Stimulated activated naive B cell treated with anti-CD40 and anti-IgM and Interleukin-4, amounts not matched to agents 10 μg/mL and 1 μg/mL and 100 μg/mL, for 72 hours (primary cell): ENCODE results near the gene MPLKIP.
"Not testable (repeated sequence)": the region's sequence is repeated elsewhere in the genome, so short reads cannot be mapped to it uniquely, and the experiment has no call there.

ENCODE experiments used
- ATAC-seq, 2 donors: fragments of 150-1000 bp; cut with Tn5 transposase; replicated peaks; 2 replicates each; pipeline ENCODE4 v1.10.0; 2021; ENCODE audit warnings: moderate library complexity in 1 of 2
- DNase-seq: peaks from one replicate; pipeline ENCODE4 v3.0.0; 2021
- H3K27ac Mint-ChIP-seq: one replicate; pipeline ENCODE4 v1.8.0; 2022; ENCODE audit warnings: mild to moderate bottlenecking, mixed read lengths
- H3K27me3 Mint-ChIP-seq, 2 donors: one replicate each; pipeline ENCODE4 v1.8.0; 2022; ENCODE audit warnings: mixed read lengths in 2 of 2
- H3K36me3 Mint-ChIP-seq, 2 donors: one replicate each; pipeline ENCODE4 v1.8.0; 2022; ENCODE audit warnings: mixed read lengths in 2 of 2, mild to moderate bottlenecking in 1 of 2
- H3K4me1 Mint-ChIP-seq, 2 donors: one replicate each; pipeline ENCODE4 v1.8.0; 2022; ENCODE audit warnings: mixed read lengths in 2 of 2, mild to moderate bottlenecking in 1 of 2
- H3K4me3 Mint-ChIP-seq, 2 donors: one replicate each; pipeline ENCODE4 v1.8.0; 2022; ENCODE audit warnings: mild to moderate bottlenecking in 2 of 2, mixed read lengths in 2 of 2, moderate library complexity in 1 of 2
- H3K9me3 Mint-ChIP-seq, 2 donors: one replicate each; pipeline ENCODE4 v1.8.0; 2022; ENCODE audit warnings: mixed read lengths in 2 of 2, mild to moderate bottlenecking in 1 of 2

MPLKIP gene

GRCh38 chr7:40147371-40148246 lies 13.2 kb upstream of the MPLKIP start:
- Mint-ChIP-seq H3K36me3 (peaks cover 2 to 5% of the 10 kb centered on the region in 2 donors), H3K27ac (no peak overlapping the region), H3K27me3 (peaks cover 13 to 22% of the 10 kb centered on the region in 2 donors), H3K4me3 (no peak overlapping the region), H3K4me1 (no peaks in the 10 kb centered on the region), H3K9me3 (no peaks in the 10 kb centered on the region)
- ATAC-seq, result no peak
- no peak for DNase-seq

- not testable (repeated sequence) for DNase-seq, ATAC-seq, H3K4me3 Mint-ChIP-seq, H3K36me3 Mint-ChIP-seq, H3K27ac Mint-ChIP-seq, H3K4me1 Mint-ChIP-seq, H3K9me3 Mint-ChIP-seq
- peaks cover 26 to 28% of the 10 kb centered on the region in 2 donors for H3K27me3 Mint-ChIP-seq
Observed at GRCh38 chr7:40145596-40146130, 11.2 kb upstream of the MPLKIP start.

- H3K27ac Mint-ChIP-seq, DNase-seq, ATAC-seq, H3K4me3 Mint-ChIP-seq, H3K9me3 Mint-ChIP-seq, H3K4me1 Mint-ChIP-seq, H3K36me3 Mint-ChIP-seq: not testable (repeated sequence)
- H3K27me3 Mint-ChIP-seq, result peaks cover 22 to 34% of the 10 kb centered on the region in 2 donors
Observed at GRCh38 chr7:40141916-40142315, 7.5 kb upstream of the MPLKIP start.

- H3K27me3 Mint-ChIP-seq, result peaks cover 18 to 34% of the 10 kb centered on the region in 2 donors
- not testable (repeated sequence) for H3K36me3 Mint-ChIP-seq, H3K4me3 Mint-ChIP-seq, H3K9me3 Mint-ChIP-seq, ATAC-seq, DNase-seq, H3K4me1 Mint-ChIP-seq, H3K27ac Mint-ChIP-seq
Observed at GRCh38 chr7:40139891-40140290, 5.5 kb upstream of the MPLKIP start.

- no peak overlapping the region for H3K4me3 Mint-ChIP-seq
Observed at GRCh38 chr7:40138973-40139372, 4.6 kb upstream of the MPLKIP start.

GRCh38 chr7:40137563-40137962 lies 3.1 kb upstream of the MPLKIP start:
- peaks cover 0 to 4% of the 10 kb centered on the region in 2 donors for H3K9me3 Mint-ChIP-seq
- H3K4me3 Mint-ChIP-seq, result no peak overlapping the region
- DNase-seq (no peak), ATAC-seq (no peak)
- peaks cover 0 to 2% of the 10 kb centered on the region in 2 donors for H3K4me1 Mint-ChIP-seq
- H3K36me3 Mint-ChIP-seq, result no peaks in the 10 kb centered on the region
- H3K27me3 Mint-ChIP-seq, result peaks cover 10 to 27% of the 10 kb centered on the region in 2 donors
- H3K27ac Mint-ChIP-seq, result no peak overlapping the region

More at GRCh38 chr7:40138973-40139372, 4.6 kb upstream of the MPLKIP start:
- ATAC-seq (no peak), DNase-seq (no peak)
- H3K36me3 Mint-ChIP-seq, result no peaks in the 10 kb centered on the region
- peaks cover 14 to 34% of the 10 kb centered on the region in 2 donors for H3K27me3 Mint-ChIP-seq
- peaks cover 0 to 4% of the 10 kb centered on the region in 2 donors for H3K9me3 Mint-ChIP-seq
- no peaks in the 10 kb centered on the region for H3K4me1 Mint-ChIP-seq
- H3K27ac Mint-ChIP-seq, result no peak overlapping the region

GRCh38 chr7:40135317-40135610 lies 842 bp upstream of the MPLKIP start:
- DNase-seq (no peak), ATAC-seq (no peak)
- H3K27me3 Mint-ChIP-seq, result peaks cover 4 to 14% of the 10 kb centered on the region in 2 donors
- peak overlapping the region; percentile 56 for H3K27ac Mint-ChIP-seq
- H3K4me1 Mint-ChIP-seq, result peaks cover 5 to 13% of the 10 kb centered on the region in 2 donors
- H3K9me3 Mint-ChIP-seq, result peaks cover 0 to 4% of the 10 kb centered on the region in 2 donors
- peak overlapping the region; percentile 91 to 92 for H3K4me3 Mint-ChIP-seq
- H3K36me3 Mint-ChIP-seq, result peaks cover 0 to 4% of the 10 kb centered on the region in 2 donors

- peak; percentile 70 to 72 for ATAC-seq
- H3K27me3 Mint-ChIP-seq, result peaks cover 0 to 8% of the 10 kb centered on the region in 2 donors
- no peak for DNase-seq
- peaks cover 8 to 22% of the 10 kb centered on the region in 2 donors for H3K4me1 Mint-ChIP-seq
- peak overlapping the region; percentile 98 for H3K27ac Mint-ChIP-seq
- peak overlapping the region; percentile 91 to 92 for H3K4me3 Mint-ChIP-seq
- peaks cover 3 to 7% of the 10 kb centered on the region in 2 donors for H3K36me3 Mint-ChIP-seq
- H3K9me3 Mint-ChIP-seq, result peaks cover 0 to 4% of the 10 kb centered on the region in 2 donors
Observed at GRCh38 chr7:40133561-40134427, 628 bp downstream of the MPLKIP start.

GRCh38 chr7:40122940-40123254 lies 11.5 kb downstream of the MPLKIP start:
- H3K36me3 Mint-ChIP-seq, result peaks cover 8 to 11% of the 10 kb centered on the region in 2 donors

GRCh38 chr7:40122100-40122939 lies 12.1 kb downstream of the MPLKIP start:
- H3K27ac Mint-ChIP-seq, result not testable (repeated sequence)

More at GRCh38 chr7:40122940-40123254, 11.5 kb downstream of the MPLKIP start:
- Mint-ChIP-seq H3K9me3 (no peaks in the 10 kb centered on the region), H3K27ac (no peak overlapping the region), H3K27me3 (no peaks in the 10 kb centered on the region), H3K4me1 (peaks cover 2 to 4% of the 10 kb centered on the region in 2 donors), H3K4me3 (no peak overlapping the region)
- DNase-seq, result no peak
- ATAC-seq, result no peak

GRCh38 chr7:40120020-40120419 lies 14.4 kb downstream of the MPLKIP start:
- no peaks in the 10 kb centered on the region for H3K27me3 Mint-ChIP-seq
- H3K4me1 Mint-ChIP-seq, result peaks cover 0 to 3% of the 10 kb centered on the region in 2 donors
- H3K27ac Mint-ChIP-seq, result no peak overlapping the region
- ATAC-seq (no peak), DNase-seq (no peak)
- peaks cover 4 to 16% of the 10 kb centered on the region in 2 donors for H3K36me3 Mint-ChIP-seq
- H3K4me3 Mint-ChIP-seq, result no peak overlapping the region
- no peaks in the 10 kb centered on the region for H3K9me3 Mint-ChIP-seq

More at GRCh38 chr7:40122100-40122939, 12.1 kb downstream of the MPLKIP start:
- not testable (repeated sequence) for H3K9me3 Mint-ChIP-seq, H3K4me3 Mint-ChIP-seq, DNase-seq, H3K4me1 Mint-ChIP-seq, H3K27me3 Mint-ChIP-seq, H3K36me3 Mint-ChIP-seq, ATAC-seq

GRCh38 chr7:40118201-40118600 lies 16.2 kb downstream of the MPLKIP start:
- ATAC-seq, H3K27me3 Mint-ChIP-seq, H3K27ac Mint-ChIP-seq, H3K9me3 Mint-ChIP-seq, DNase-seq, H3K4me3 Mint-ChIP-seq, H3K4me1 Mint-ChIP-seq: not testable (repeated sequence)
- H3K36me3 Mint-ChIP-seq, result peaks cover 0 to 15% of the 10 kb centered on the region in 2 donors

- H3K4me3 Mint-ChIP-seq, H3K27me3 Mint-ChIP-seq, H3K9me3 Mint-ChIP-seq, ATAC-seq, DNase-seq, H3K4me1 Mint-ChIP-seq, H3K27ac Mint-ChIP-seq: not testable (repeated sequence)
- H3K36me3 Mint-ChIP-seq, result peaks cover 0 to 20% of the 10 kb centered on the region in 2 donors
Observed at GRCh38 chr7:40117199-40117598, 17.2 kb downstream of the MPLKIP start.
